HG03520 (cell line): ENCODE results near the gene FAM47B.

Experiments used
- ATAC-seq: cut with Tn5 transposase; IDR thresholded peaks from one replicate; pipeline ENCODE4 v1.9.1; 2021; ENCODE audit warnings: mild to moderate bottlenecking, moderate library complexity; ENCODE audit not compliant: unreplicated experiment

Gene FAM47B

DNA sequence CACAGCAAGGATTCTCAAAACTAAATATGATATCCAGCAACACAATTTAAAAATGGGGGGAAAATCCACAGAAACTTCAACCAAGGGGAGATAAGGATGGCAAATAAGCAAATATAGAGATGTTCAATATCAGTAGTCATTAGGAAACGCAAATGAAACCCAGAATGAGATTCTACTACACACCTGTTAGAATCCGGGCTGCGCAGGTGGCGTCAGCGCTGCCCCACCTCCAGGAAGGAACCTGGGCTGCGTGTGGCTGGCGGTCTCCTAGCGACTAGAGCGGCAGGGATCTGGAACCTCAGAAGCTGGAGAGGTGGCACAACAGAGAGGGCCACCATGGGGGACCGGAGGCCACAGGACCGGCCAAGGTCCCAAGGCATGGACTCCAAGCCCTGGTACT lies at the start of gene FAM47B:
TSS of gene FAM47B (plus strand) at position 301 of the 400 bp plus-strand sequence. CDS start at position 337, 36 bp downstream.
- no peak for ATAC-seq

DNA sequence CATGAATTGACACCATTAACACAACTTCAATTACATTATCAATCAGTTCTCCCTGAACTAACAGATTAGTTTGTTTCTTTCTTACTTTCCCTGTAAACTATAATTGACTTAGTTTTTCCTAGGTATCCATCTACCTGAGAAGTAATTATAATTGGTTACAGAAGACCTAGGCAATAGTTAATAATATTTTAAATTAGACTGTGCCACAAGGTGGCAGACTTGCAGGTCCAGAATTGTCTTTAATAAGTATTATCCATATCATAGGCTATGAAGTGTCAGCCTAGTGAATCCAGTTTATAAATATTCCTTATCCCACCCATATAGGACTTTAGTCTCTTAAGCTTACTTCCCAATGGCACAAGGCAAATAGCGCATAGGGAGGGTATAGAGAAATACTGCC lies 48.9 kb upstream of the FAM47B start:
- ATAC-seq, result no peak

- ATAC-seq, result no peak
Measured at GRCh38 chrX:34900691-34901090, 41.9 kb upstream of the FAM47B start.

DNA sequence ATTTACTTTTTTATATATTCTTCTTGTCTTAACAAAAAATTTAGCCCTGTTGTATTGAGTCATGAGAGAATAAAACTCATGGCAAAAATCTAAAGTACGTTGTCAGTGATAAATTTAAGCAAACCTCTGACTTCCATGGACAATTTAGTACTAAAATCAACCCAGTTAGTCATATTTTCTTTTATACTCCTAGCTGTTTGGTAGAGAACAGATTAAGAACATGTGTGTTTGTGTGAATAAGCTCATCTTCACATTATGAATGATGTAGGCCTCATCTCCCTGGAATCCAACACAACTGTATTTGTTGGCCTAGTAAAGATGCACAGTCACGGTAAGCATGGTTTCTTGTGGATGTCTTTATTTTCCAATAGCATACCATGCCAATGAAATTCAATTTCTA lies 40.8 kb upstream of the FAM47B start:
- no peak for ATAC-seq

DNA sequence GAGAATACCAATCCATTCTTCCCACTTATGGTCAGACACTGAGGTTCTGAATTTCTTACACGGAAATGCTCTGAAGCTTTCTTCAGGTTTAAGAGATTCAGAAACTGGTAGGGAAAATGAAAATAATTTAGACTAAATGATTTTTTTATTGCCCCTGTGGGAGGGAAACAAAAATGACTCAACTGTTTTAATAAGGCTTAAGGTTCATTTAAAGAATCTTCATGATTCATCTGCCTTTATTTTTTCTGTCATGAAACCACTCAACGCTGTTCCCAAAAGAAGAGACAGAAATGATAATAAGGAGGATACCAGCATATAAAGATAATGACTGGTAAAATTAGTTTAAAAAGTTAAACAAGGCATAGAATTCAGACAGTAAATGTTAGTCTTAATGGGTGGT lies 39.3 kb upstream of the FAM47B start:
- no peak for ATAC-seq

DNA sequence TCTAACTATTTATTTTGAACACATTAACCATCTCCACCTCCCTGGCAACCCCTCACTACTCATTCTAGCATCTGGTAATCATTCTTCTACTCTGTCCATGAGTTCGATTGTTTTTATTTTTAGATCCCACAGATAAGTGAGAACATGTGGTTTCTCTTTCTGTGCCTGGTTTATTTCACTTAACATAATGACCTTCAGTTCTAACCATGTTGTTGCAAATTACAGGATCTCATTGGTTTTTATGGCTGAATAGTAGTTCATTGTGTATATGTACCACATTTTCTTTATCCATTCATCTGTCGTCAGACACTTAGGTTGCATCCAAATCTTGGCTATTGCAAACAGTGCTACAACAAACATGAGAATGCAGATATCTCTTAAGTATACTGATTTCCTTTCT lies 33.4 kb upstream of the FAM47B start:
- ATAC-seq, result no peak

DNA sequence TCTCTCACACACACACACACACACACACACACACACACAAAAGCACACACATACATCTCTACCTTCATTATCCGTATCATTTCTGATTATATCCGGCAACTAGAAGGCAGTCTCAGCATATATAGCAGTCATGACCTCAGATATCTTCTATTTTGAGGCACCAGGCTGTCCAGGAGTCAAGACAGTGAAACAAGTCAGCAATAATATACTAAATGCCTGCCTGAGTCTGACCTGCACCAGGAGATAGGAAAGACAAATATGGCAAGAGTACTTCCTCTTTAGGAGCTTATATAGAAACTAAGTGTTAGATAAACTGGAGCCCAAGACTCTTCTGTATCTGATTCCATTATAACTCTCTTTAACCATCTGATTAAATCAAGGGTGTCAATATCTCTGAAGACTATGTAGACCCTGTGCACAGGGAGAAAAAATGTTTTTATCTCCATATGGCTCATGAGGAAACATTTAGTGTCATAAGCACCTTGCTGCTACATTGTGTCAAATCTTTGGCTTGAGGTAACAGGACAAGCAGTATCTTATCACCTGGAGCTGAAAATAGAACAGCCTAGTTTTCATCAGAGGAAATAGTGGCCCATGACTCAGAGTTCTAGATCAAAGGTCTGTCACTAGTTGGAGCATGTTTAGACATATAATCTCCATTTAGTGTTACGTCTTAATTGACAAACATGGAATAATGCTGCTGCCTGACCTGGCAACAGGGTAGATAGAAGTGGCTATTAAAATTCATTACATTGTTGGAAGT lies 27.0 kb upstream of the FAM47B start:
- ATAC-seq, result no peak

DNA sequence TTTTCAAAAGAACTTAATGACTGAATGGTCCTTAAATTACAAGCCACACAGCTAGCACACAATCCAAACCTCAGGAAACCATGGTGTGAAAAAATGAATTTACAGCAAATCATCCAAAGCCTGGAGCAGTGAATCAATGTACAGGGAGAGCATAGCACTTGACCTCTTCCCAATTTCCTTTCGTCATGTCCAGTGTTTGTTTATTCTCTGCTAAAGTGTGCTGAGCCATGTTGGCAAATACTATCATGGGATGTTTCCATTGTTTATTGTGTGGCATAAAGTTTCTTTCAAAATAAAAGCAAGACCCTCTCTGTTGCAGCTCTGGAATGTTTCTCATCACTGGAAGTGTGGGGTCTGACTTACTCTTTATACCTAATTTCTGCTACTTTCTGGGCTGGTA lies 25.4 kb upstream of the FAM47B start:
- no peak for ATAC-seq

- ATAC-seq, result no peak
Measured at GRCh38 chrX:34918091-34918736, 24.4 kb upstream of the FAM47B start.

DNA sequence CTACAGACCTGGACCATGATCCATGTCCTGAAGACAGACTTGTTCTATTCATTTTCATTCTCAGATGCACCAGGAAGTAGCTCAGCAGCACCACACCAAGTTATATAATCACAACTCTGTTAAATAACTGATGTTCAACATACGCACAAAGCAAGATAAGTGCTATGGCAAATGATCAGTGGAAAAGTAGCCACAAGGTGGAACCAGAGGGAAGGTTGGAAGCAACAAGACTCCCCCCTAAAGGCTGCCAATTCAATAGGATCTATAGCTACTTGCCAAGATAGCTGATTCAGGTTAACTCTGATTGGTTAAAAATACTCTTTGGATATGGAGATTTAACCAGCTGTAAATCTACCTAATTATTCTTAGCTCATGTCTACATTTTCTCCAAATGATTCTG lies 23.7 kb upstream of the FAM47B start:
- ATAC-seq, result no peak

DNA sequence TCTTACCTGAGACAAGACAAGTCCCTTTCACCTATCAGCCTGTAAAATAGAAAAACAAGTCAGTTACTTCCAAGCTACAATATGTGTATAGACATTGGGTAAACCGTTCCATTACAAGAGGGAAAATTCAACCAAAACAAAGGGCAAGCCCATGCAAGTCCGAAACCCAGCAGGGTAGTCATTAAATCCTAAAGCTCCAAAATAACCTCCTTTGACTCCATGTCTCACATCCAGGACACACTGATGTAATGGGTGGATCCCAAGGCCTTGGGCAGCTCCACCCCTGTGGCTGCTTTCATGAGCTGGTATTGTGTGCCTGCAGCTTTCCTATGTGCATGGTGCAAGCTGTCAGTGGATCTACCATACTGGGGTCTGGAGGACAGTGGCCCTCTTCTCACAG lies 14.7 kb upstream of the FAM47B start:
- no peak for ATAC-seq

- ATAC-seq, result no peak
Measured at GRCh38 chrX:34943235-34943634, 639 bp downstream of the FAM47B start.

DNA sequence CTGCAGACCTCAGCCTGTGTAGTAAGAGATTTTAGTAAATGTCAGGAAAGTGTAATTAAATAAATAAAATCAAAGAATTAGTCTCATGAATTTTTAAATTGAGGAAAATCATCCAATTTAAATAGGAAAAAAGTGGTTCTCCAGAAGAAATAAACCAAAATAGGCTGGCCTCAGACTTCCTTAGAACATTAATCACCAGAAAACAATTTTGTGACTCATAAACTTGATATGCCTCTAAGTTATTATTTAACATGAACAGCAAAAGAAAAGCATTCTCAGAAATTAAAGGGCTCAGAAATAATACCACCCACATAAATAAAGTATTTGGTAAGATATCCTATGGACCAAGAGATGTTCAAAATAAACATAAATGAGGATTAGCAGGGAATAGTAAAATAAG lies 14.3 kb downstream of the FAM47B start:
- no peak for ATAC-seq

DNA sequence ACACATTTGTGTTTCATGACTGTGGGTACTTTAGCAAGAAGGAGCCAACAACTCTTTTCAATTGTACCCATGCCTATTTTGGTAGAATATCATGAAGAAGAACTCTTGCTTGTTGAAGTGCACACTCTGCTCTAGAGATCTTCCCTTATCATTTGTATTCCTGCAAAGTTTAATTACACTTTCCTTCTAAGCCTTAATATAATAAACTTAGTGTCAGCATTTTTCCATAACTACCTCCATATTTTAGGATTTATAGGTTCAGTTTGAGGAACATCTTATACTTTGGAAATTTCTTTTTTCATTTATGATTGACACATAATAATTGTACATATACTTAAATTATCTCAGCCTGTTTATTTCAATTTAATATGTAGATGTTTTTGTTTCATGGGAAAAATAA lies 19.1 kb downstream of the FAM47B start:
- ATAC-seq, result no peak

- ATAC-seq, result no peak
Measured at GRCh38 chrX:34972206-34972605, 29.6 kb downstream of the FAM47B start.

GRCh38 chrX:34978171-34978570 lies 35.6 kb downstream of the FAM47B start:
- ATAC-seq, result no peak

GRCh38 chrX:34987646-34988045 lies 45.0 kb downstream of the FAM47B start:
- ATAC-seq, result no peak
